GM19452 (cell line): ENCODE data around the gene ADA.

Source experiments
- ATAC-seq: cut with Tn5 transposase; IDR thresholded peaks from one replicate; pipeline ENCODE4 v1.9.1; 2021; ENCODE audit not compliant: unreplicated experiment

The ADA gene

DNA sequence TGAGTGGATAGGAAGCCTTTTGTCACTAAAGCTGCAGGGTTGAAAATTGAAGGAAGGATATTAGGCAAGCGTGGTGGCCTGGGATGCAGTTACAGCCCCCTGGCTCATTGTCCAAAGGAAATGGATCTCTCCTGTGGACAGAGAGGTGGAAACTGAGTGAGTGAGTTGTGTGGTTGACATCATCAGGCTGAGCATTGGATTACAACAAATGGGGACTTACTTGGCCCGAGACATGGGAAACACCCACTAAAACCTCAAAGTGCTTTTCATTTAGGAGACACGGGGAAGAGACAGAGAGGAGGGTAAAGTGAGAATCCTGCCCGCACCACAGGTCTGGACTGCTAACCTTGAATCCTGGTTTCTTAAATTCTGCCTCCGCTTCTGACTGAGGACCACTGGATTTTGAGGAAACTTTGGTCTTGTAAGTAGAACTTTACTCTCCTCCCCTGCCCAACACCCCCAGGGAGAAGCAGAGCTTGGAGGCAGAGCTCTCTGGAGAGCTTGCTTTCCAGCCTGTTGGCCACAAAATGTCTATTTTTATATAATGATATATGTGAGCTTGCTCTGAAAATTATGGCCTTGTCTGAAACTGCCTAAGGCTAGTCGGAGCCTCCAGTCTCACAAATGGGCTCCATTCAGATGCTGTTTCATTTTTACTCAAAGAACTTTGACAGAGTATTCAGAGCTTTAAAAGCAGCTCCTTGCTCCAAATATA is 69.0 kb downstream of the ADA start, which contains the start of gene PKIG:
Gene PKIG, plus strand, starts transcription at position 269 of the 715 bp plus-strand sequence. CDS start 31,978 bp downstream, outside the sequence.
- no peak for ATAC-seq

GRCh38 chr20:44581515-44581914 is 70.0 kb downstream of the ADA start:
- ATAC-seq, result no peak

DNA sequence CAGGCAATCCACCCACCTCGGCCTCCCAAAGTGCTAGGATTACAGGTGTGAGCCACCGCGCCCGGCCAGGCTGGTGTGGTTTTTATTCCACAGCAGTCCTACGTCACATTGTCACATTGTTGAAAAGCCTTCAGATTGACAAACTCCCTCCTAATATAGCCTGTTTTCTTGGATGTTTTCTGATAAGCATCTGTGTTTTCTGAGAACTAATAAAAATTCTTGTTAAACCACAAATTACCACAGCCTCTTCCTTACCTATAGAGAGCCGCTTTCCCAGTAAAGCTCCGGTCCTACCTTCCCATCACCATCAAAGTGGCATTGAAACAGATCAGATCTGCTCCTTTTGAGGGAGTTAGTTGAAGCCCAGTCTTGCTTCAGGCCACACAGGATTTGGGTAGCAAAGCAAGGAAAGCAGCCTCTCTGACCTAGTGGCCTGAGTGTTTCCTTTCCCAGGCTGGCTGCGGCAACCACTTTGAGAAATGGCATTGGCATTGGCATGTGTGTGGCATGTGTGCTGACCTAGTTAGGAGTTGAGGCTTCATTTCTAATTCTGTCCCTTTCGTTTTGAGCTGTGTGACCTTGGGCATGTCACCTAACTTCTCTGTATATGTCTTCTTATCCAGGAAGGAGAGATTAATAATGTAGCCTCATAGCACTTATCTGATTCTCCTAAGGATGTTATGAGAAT is 70.8 kb downstream of the ADA start:
- ATAC-seq, result no peak

DNA sequence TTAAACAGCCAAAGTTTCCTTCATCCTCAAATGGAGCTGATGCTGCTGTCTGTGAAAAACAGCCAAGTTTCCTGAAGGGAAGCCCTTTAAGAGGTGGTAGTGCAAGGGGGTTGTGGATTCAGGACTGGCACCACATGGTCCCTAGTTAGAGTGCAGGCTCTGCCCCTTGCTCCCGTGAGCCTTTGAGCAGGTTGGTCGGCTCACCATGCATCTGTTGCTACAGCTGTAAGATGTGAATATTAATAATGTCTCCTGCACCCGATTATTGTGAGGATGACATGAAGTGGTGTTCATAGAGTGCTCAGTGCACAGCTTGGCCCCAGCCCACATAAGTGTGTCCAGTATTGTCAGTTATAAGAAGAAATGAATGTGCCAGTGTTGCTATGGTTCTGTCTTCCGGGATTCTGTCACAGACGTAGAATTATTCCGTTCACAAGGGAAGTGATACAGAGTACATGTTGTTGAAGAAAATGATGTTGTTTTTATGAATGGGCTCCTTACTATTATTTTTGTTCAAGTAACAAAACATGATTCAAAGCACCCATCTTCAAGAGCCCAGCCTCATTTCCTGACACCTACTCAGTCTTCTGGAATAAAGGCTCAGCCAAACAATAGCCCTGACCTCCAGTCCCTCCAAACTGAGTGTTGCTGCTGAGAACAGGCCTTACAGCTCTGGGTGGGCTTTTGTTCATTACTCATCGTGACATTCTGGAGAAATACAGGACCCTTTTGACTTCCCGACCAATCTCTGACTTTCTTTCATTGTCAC is 72.0 kb downstream of the ADA start:
- ATAC-seq, result no peak

DNA sequence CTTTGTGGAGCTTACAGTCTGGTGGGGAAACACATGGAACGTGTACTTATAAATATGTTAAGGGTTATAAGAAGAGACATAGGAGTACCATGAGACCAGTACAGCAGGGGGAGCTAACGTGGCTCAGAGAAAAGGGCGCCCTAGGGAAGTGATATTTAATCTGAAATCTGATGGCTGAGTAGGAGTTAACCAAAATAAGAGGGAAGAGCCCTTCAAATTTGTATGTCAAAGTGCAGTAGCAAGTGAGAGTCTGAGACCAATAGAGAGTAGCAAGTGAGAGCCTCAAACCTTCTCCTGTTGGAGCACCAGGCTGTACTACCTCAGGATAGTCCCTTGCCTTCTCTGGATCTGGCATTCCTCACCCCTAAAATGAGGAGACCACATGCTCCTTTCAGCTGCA is 75.2 kb downstream of the ADA start:
- no peak for ATAC-seq

DNA sequence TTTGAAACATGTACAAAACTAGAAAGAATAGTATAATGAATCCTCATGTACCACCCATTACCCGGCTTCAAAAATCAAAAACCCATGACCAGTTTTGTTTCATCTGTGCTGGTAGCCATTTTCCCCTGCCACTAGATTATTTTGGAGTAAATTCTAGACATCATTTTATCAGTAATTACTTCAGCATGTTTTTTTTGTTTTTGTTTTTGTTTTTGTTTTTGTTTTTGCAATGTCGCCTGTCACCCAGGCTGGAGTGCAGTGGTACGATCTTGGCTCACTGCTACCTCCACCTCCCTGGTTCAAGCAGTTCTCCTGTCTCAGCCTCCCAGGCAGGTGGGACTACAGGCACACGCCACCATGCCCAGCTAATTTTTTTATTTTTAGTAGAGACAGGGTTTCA is 77.1 kb downstream of the ADA start:
- no peak for ATAC-seq

- no peak for ATAC-seq
These were observed 78.0 kb downstream of the ADA start for GRCh38 chr20:44573501-44573869.

DNA sequence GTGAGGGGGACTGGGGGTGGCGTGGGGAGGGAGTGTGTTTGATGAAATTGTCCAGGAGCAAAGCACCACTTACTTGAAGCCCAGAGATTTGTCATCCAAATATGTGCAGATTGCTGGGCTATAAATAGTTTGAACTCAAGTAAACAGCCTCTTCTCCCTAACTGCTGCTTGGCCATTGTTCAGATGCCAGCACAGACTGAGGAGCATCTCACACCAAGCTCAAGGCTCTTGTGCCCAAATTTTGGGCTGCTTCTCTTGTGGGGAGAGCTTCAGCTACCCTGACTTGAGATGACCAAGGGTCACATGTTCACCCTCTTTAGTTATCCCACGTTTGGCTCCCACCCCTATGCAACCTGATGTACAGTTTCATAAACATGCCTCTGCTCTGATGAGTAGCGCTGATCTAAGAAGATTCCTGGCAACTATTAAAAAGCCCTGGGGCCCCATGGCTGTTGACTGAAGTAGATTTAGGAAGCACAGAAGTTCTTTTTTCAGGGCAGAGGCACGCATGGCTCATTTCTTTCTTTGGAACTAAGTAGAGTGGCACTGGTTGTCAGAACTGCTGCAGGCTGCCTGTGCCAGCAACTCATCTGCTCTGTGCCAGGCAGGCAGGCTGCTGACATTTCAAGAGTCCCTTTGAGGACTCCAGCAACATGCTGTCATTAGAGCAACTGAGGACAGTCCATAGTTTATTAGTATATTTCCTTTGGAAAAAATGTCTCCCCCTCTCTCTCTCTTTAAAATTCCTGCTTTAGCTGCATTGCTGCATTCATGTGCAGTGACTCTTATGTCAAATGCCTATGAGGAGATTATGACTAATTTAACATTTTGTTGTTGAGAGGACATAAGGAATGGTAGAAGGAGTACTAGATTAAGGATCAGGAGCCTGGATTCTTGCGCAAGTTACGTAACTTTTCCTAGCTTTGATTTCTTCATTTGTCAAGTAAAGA is 78.7 kb downstream of the ADA start:
- ATAC-seq, result no peak

- ATAC-seq, result no peak
These were observed 80.0 kb downstream of the ADA start for GRCh38 chr20:44571362-44571988.

DNA sequence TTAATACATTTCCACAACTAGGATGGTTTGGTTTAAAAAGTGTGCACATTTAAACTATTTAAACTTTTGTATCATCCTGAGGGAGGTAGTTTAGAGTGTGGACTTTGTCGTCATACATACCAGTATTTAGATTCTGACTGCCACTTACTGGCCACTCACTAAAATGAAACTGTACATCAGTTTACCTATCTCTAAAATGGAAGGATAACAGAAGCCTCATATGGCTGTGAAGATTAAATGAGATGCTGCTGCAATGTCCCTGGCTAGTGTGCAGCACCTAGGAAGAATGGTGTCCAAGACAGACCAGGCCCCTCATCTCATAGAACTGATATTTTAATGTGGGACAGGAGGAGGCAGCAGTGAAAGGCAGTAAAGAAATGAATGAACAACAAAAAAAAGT is 81.1 kb downstream of the ADA start:
- no peak for ATAC-seq
